B cell (primary cell): ENCODE data around the gene SNAPIN. TPM values are rescaled to one million over a fixed set of nuclear protein-coding genes. Genes with fewer than 3 reads are reported as not detected.

ENCODE experiments used
- ATAC-seq: fragments of 200-7000 bp; cut with Tn5 transposase; one replicate; pipeline ENCODE4 v1.10.0; 2021; ENCODE audit warnings: low read depth, mild to moderate bottlenecking, moderate number of reproducible peaks, moderate library complexity
- CTCF ChIA-PET: fragments of 350-600 bp; sonication (Branson Sonifier 250); formaldehyde crosslinking; loops from one replicate; lab custom pipeline; 2021; ENCODE audit warnings: antibody characterized with exemption, inconsistent platforms; lab: Charles Lee
- POLR2A ChIA-PET: fragments of 350-600 bp; sonication (Branson Sonifier 250); formaldehyde crosslinking; loops from one replicate; lab custom pipeline; 2021; ENCODE audit warnings: antibody characterized with exemption; lab: Charles Lee
- DNase-seq: peaks from one replicate; pipeline ENCODE4 v3.0.0; 2013
- H2AFZ ChIP-seq: 2 replicates; pipeline ENCODE4 v1.6.1; 2012; ENCODE audit warnings: mild to moderate bottlenecking, low read depth, low read length; ENCODE audit not compliant: insufficient read depth, poor library complexity, severe bottlenecking
- H3K27ac ChIP-seq, 2 donors: 1 replicate in 1 of 2; 2 replicates in 1 of 2; pipeline ENCODE4 v1.5.1; 2012 to 2013; ENCODE audit warnings: low read length in 2 of 2, mild to moderate bottlenecking in 2 of 2, moderate library complexity in 1 of 2
- H3K27me3 ChIP-seq, 4 experiments: fragments of 200-600 bp in 1 of 4; sonication (generic) in 1 of 4; replicated peaks in 1 of 4; 1 replicate in 2 of 4; 2 replicates in 2 of 4; pipeline versions ENCODE4 v1.6.1 to v1.7.0; 2013 to 2016; ENCODE audit warnings: low read length in 3 of 4, mild to moderate bottlenecking in 2 of 4, mixed read lengths in 1 of 4, moderate library complexity in 1 of 4; ENCODE audit not compliant: insufficient read depth in 4 of 4, control insufficient read depth in 3 of 4; ENCODE audit errors: control extremely low read depth in 1 of 4
- H3K36me3 ChIP-seq, 2 experiments: replicated peaks in 1 of 2; 1 replicate in 1 of 2; 2 replicates in 1 of 2; pipeline versions ENCODE4 v1.6.1 to v1.7.1; 2013; ENCODE audit warnings: low read length in 1 of 2; ENCODE audit not compliant: insufficient read depth in 2 of 2, control insufficient read depth in 1 of 2; ENCODE audit errors: control extremely low read depth in 1 of 2, extremely low read depth in 1 of 2
- H3K4me1 ChIP-seq, 2 donors: fragments of 200-600 bp in 1 of 2; sonication (generic) in 1 of 2; 1 replicate in 1 of 2; 2 replicates in 1 of 2; pipeline versions ENCODE4 v1.5.1 to v1.6.1; 2013 to 2017; ENCODE audit warnings: low read length in 2 of 2; ENCODE audit not compliant: control insufficient read depth in 2 of 2, insufficient read depth in 2 of 2
- H3K4me2 ChIP-seq: replicated peaks from 2 replicates; pipeline ENCODE3; 2012; ENCODE audit warnings: mild to moderate bottlenecking, low read depth, low read length; ENCODE audit not compliant: poor library complexity, severe bottlenecking
- H3K4me3 ChIP-seq, 5 experiments: fragments of 200-600 bp in 1 of 5; sonication (generic) in 1 of 5; 1 replicate in 3 of 5; 2 replicates in 2 of 5; pipeline versions ENCODE4 v1.5.1 to v1.7.0; 2011 to 2016; ENCODE audit warnings: low read length in 4 of 5, mild to moderate bottlenecking in 4 of 5, low read depth in 2 of 5, control low read depth in 1 of 5, moderate library complexity in 1 of 5; ENCODE audit not compliant: insufficient read depth in 1 of 5; ENCODE audit errors: control extremely low read depth in 1 of 5, extremely low read depth in 1 of 5
- H3K79me2 ChIP-seq: fragments of 200-600 bp; sonication (generic); one replicate; pipeline ENCODE4 v1.6.0; 2016; ENCODE audit warnings: low read length; ENCODE audit not compliant: control insufficient read depth, insufficient read depth
- H3K9ac ChIP-seq: fragments of 200-600 bp; sonication (generic); 2 replicates; pipeline ENCODE4 v1.6.1; 2017; ENCODE audit warnings: mild to moderate bottlenecking, low read length, moderate library complexity
- H3K9me3 ChIP-seq, 3 donors: one replicate each; pipeline versions ENCODE4 v1.6.1 to v1.7.1; 2013; ENCODE audit warnings: low read length in 2 of 3; ENCODE audit not compliant: control insufficient read depth in 2 of 3, insufficient read depth in 1 of 3; ENCODE audit errors: control extremely low read depth in 1 of 3
- H4K20me1 ChIP-seq: 2 replicates; pipeline ENCODE4 v1.6.0; 2012; ENCODE audit warnings: mild to moderate bottlenecking, low read length; ENCODE audit not compliant: insufficient read depth, control insufficient read depth, poor library complexity, severe bottlenecking
- H3K27ac Mint-ChIP-seq: one replicate; pipeline ENCODE4 v1.8.0; 2021; ENCODE audit warnings: mixed read lengths
- H3K27me3 Mint-ChIP-seq: one replicate; pipeline ENCODE4 v1.8.0; 2021; ENCODE audit warnings: mixed read lengths
- H3K4me1 Mint-ChIP-seq: one replicate; pipeline ENCODE4 v1.8.0; 2021; ENCODE audit warnings: mixed read lengths
- H3K4me3 Mint-ChIP-seq: one replicate; pipeline ENCODE4 v1.8.0; 2021; ENCODE audit warnings: mixed read lengths
- H3K9me3 Mint-ChIP-seq: one replicate; pipeline ENCODE4 v1.8.0; 2022; ENCODE audit warnings: mixed read lengths; ENCODE audit not compliant: insufficient read depth
- CTCF ChIP-seq: fragments of 200-600 bp; IDR thresholded peaks from one replicate; pipeline ENCODE4 v1.8.0; 2022; ENCODE audit warnings: antibody characterized with exemption, mild to moderate bottlenecking
- EZH2 ChIP-seq: IDR thresholded peaks from 2 replicates; pipeline ENCODE4 v1.6.1; 2012; ENCODE audit warnings: borderline replicate concordance, low read depth, mild to moderate bottlenecking, moderate library complexity, low read length; ENCODE audit not compliant: insufficient read depth, poor library complexity, severe bottlenecking
- WGBS: methylation state at CpG from one replicate; pipeline ENCODE4 v1.1.5; 2013; ENCODE audit warnings: missing lambda C conversion rate; ENCODE audit not compliant: insufficient coverage; 5-methylcytosine and 5-hydroxymethylcytosine counted together
- intact Hi-C: fragments of 100-400 bp; cut with micrococcal nuclease; formaldehyde crosslinking; loops from one replicate; pipeline ENCODE4 v1.10.0; 2022
- polyA plus RNA-seq: library from polyadenylated mRNA; depleted of rRNA; stranded (reverse); fragments of >200 nt; gene quantifications from 2 replicates; pipeline ENCODE4 v1.2.3, GENCODE V29; 2012
- small RNA-seq: library from RNA; depleted of rRNA; stranded (forward); fragments of <200 nt; gene quantifications from one replicate; pipeline ENCODE3, GENCODE V24; 2012; ENCODE audit warnings: low replicate concordance, low read depth; ENCODE audit not compliant: insufficient read length
- total RNA-seq, 2 donors: library from RNA; stranded (reverse); fragments of 120-200 nt in 1 of 2; gene quantifications; 1 replicate in 1 of 2; 2 replicates in 1 of 2; pipeline versions ENCODE4 v1.2.3 to v1.2.4, GENCODE V29; 2013 to 2022

SNAPIN gene
- total and polyA plus RNA-seq, 2 donors (not counting 1 experiment from before 2014, with no cell fraction given): 22.7 to 37.6 TPM

GRCh38 chr1:153705484-153705883 lies 47.0 kb downstream of the SNAPIN start:
- 98% methylated on average over 8 of the region's 9 CpGs for WGBS
- H3K9me3 ChIP-seq: no peaks in the 10 kb centered on the region
- H3K4me1 ChIP-seq: no peaks in the 10 kb centered on the region
- no peaks in the 10 kb centered on the region for H3K4me1 Mint-ChIP-seq
- no peaks in the 10 kb centered on the region for H3K79me2 ChIP-seq
- no peak overlapping the region for H3K4me3 Mint-ChIP-seq
- intact Hi-C loops: no loop called here
- H3K4me3 ChIP-seq: no peak overlapping the region
- H3K27me3 ChIP-seq: no peaks in the 10 kb centered on the region
- ChIA-PET CTCF (no interaction called here), POLR2A (no interaction called here)
- ATAC-seq: no peak
- no peak overlapping the region for H2AFZ ChIP-seq
- no peaks in the 10 kb centered on the region for H3K36me3 ChIP-seq
- no peaks in the 10 kb centered on the region for H3K27me3 Mint-ChIP-seq
- H3K9ac ChIP-seq: no peak overlapping the region
- DNase-seq: no peak
- H4K20me1 ChIP-seq: no peaks in the 10 kb centered on the region
- no peak overlapping the region for H3K4me2 ChIP-seq
- no peak for TF ChIP-seq EZH2
- TF ChIP-seq CTCF: no peak
- no peak overlapping the region for H3K27ac Mint-ChIP-seq
- no peaks in the 10 kb centered on the region for H3K9me3 Mint-ChIP-seq
- H3K27ac ChIP-seq: no peak overlapping the region

GRCh38 chr1:153711026-153711425 lies 52.5 kb downstream of the SNAPIN start:
- Histone ChIP-seq H3K27me3 (peaks cover 0 to 12% (median 3%) of the 10 kb centered on the region in 4 experiments), H3K9ac (no peak overlapping the region), H3K9me3 (peaks cover 0 to 3% (median 0%) of the 10 kb centered on the region in 3 donors), H3K4me1 (no peaks in the 10 kb centered on the region), H3K27ac (no peak overlapping the region), H2AFZ (no peak overlapping the region), H3K4me3 (no peak overlapping the region), H4K20me1 (no peaks in the 10 kb centered on the region), H3K36me3 (no peaks in the 10 kb centered on the region), H3K4me2 (no peak overlapping the region), H3K79me2 (no peaks in the 10 kb centered on the region)
- ATAC-seq (no peak), DNase-seq (no peak)
- Mint-ChIP-seq H3K9me3 (no peaks in the 10 kb centered on the region), H3K4me1 (no peaks in the 10 kb centered on the region), H3K27me3 (peaks cover 6% of the 10 kb centered on the region), H3K4me3 (no peak overlapping the region), H3K27ac (no peak overlapping the region)
- TF ChIP-seq EZH2 (no peak), CTCF (no peak)
- WGBS: 66% methylated on average over 2 of the region's 7 CpGs
- ChIA-PET CTCF (interaction anchor here (1.1 kb wide), 1 partner anchor 37 kb away, joined by 3 read pairs; no protein-coding TSS in a partner anchor), POLR2A (no interaction called here)
- intact Hi-C loops: no loop called here

Small RNA genes within 50 kb of the gene (small RNA-seq; reads per million reads assigned to genes)
- gene MIR8083 (not detected), gene RN7SL372P (not detected)

Other genes starting within 250 kb of the SNAPIN start
- not detected in 2 replicates for gene S100A7A, start 242.2 kb upstream of the SNAPIN start, total RNA-seq
- not detected in 2 replicates for gene S100A7A, start 242.2 kb upstream of the SNAPIN start, polyA plus RNA-seq
- gene S100A7, start 198.1 kb upstream of the SNAPIN start, total RNA-seq: not detected in 2 replicates
- not detected in 2 replicates for gene S100A7, start 198.1 kb upstream of the SNAPIN start, polyA plus RNA-seq
- 93.6 and 110 TPM in 2 replicates for gene S100A6, start 122.7 kb upstream of the SNAPIN start, total RNA-seq
- 61.1 and 213 TPM in 2 replicates for gene S100A6, start 122.7 kb upstream of the SNAPIN start, polyA plus RNA-seq
- not detected in 2 replicates for gene S100A5, start 117.8 kb upstream of the SNAPIN start, total RNA-seq
- gene S100A5, start 117.8 kb upstream of the SNAPIN start, polyA plus RNA-seq: 0.64 TPM in 1 of 2 replicates, not detected in the other
- gene S100A4, start 112.9 kb upstream of the SNAPIN start, total RNA-seq: 58.0 and 62.7 TPM in 2 replicates
- gene S100A4, start 112.9 kb upstream of the SNAPIN start, polyA plus RNA-seq: 121 and 150 TPM in 2 replicates
- gene S100A3, start 109.4 kb upstream of the SNAPIN start, total RNA-seq: not detected in 2 replicates
- 0.17 TPM in 1 of 2 replicates, not detected in the other for gene S100A3, start 109.4 kb upstream of the SNAPIN start, polyA plus RNA-seq
- not detected in 2 replicates for gene S100A2, start 92.9 kb upstream of the SNAPIN start, total RNA-seq
- gene S100A2, start 92.9 kb upstream of the SNAPIN start, polyA plus RNA-seq: 0.19 TPM in 1 of 2 replicates, not detected in the other
- gene S100A16, start 45.6 kb upstream of the SNAPIN start, total RNA-seq: not detected in 2 replicates
- gene S100A16, start 45.6 kb upstream of the SNAPIN start, polyA plus RNA-seq: not detected in 2 replicates
- gene S100A14, start 42.4 kb upstream of the SNAPIN start, total RNA-seq: not detected in 2 replicates
- 0.17 TPM in 1 of 2 replicates, not detected in the other for gene S100A14, start 42.4 kb upstream of the SNAPIN start, polyA plus RNA-seq
- gene S100A13, start 31.2 kb upstream of the SNAPIN start, total RNA-seq: 5.7 and 9.8 TPM in 2 replicates
- 17.8 and 19.8 TPM in 2 replicates for gene S100A13, start 31.2 kb upstream of the SNAPIN start, polyA plus RNA-seq
- gene S100A1, start 30.3 kb upstream of the SNAPIN start, total RNA-seq: not detected in 2 replicates
- gene S100A1, start 30.3 kb upstream of the SNAPIN start, polyA plus RNA-seq: not detected in 2 replicates
- gene CHTOP, start 24.6 kb upstream of the SNAPIN start, total RNA-seq: 156 TPM in 2 replicates
- 87.0 and 140 TPM in 2 replicates for gene CHTOP, start 24.6 kb upstream of the SNAPIN start, polyA plus RNA-seq
- 86.5 and 89.8 TPM in 2 replicates for gene ILF2, start 12.3 kb downstream of the SNAPIN start, total RNA-seq
- gene ILF2, start 12.3 kb downstream of the SNAPIN start, polyA plus RNA-seq: 94.0 and 155 TPM in 2 replicates
- gene NPR1, start 20.0 kb downstream of the SNAPIN start, total RNA-seq: 0.19 and 0.37 TPM in 2 replicates
- not detected in 2 replicates for gene NPR1, start 20.0 kb downstream of the SNAPIN start, polyA plus RNA-seq
- gene INTS3, start 69.3 kb downstream of the SNAPIN start, total RNA-seq: 69.1 and 69.3 TPM in 2 replicates
- 71.5 and 84.1 TPM in 2 replicates for gene INTS3, start 69.3 kb downstream of the SNAPIN start, polyA plus RNA-seq
- 15.6 and 16.2 TPM in 2 replicates for gene SLC27A3, start 116.7 kb downstream of the SNAPIN start, total RNA-seq
- gene SLC27A3, start 116.7 kb downstream of the SNAPIN start, polyA plus RNA-seq: 8.9 and 19.4 TPM in 2 replicates